KOPT-K1 (cell line): ENCODE data around the gene PLA2G4A.

Experiments
- H3K27ac ChIP-seq: fragments of 200-600 bp; sonication (generic); 2 replicates; pipeline ENCODE4 v1.5.1; 2016; ENCODE audit warnings: antibody characterized with exemption, mild to moderate bottlenecking, low read depth, low read length; ENCODE audit not compliant: poor library complexity, severe bottlenecking
- H3K36me3 ChIP-seq: fragments of 200-600 bp; sonication (generic); 2 replicates; pipeline ENCODE4 v1.5.1; 2017; ENCODE audit warnings: antibody characterized with exemption, mild to moderate bottlenecking, low read length, moderate library complexity; ENCODE audit not compliant: insufficient read depth
- H3K9me3 ChIP-seq: fragments of 200-600 bp; sonication (generic); 2 replicates; pipeline ENCODE4 v1.5.1; 2017; ENCODE audit warnings: antibody characterized with exemption, low read length, mild to moderate bottlenecking; ENCODE audit not compliant: insufficient read depth, poor library complexity, severe bottlenecking

PLA2G4A gene

GRCh38 chr1:186828611-186829454 lies at the start of gene PLA2G4A:
TSS of gene PLA2G4A (plus strand) at chr1:186828949. CDS start at chr1:186854355, 25,406 bp downstream.
- no peak within 1 kb of the TSS for H3K27ac ChIP-seq
- no peaks in the 10 kb centered on the region for H3K36me3 ChIP-seq

DNA sequence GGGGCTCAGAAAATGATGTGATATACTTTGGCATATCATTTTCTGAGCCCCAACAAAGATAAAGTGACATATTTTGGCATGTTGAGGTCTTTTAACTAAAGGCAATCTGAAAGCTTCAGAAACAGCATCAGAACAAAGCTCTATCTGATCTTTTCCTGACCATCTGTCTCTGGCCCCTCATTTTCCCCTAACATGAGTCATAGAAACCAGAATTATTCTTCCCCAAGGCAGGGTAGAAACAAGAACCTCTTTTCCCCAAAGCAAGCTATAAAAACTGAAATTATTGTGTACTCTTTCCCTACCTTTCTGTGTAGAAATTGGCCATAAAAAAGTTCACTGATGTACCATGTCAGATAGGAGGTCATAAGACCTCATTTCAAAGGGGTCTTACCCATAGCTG lies 48.7 kb upstream of the PLA2G4A start:
- H3K36me3 ChIP-seq: no peaks in the 10 kb centered on the region
- H3K27ac ChIP-seq: no peak overlapping the region
- no peaks in the 10 kb centered on the region for H3K9me3 ChIP-seq

More at GRCh38 chr1:186828611-186829454, at the start of gene PLA2G4A:
- no peaks in the 10 kb centered on the region for H3K9me3 ChIP-seq

- no peaks in the 10 kb centered on the region for H3K9me3 ChIP-seq
- no peaks in the 10 kb centered on the region for H3K36me3 ChIP-seq
- no peak overlapping the region for H3K27ac ChIP-seq
These were observed 47.0 kb upstream of the PLA2G4A start for GRCh38 chr1:186781730-186782129.

DNA sequence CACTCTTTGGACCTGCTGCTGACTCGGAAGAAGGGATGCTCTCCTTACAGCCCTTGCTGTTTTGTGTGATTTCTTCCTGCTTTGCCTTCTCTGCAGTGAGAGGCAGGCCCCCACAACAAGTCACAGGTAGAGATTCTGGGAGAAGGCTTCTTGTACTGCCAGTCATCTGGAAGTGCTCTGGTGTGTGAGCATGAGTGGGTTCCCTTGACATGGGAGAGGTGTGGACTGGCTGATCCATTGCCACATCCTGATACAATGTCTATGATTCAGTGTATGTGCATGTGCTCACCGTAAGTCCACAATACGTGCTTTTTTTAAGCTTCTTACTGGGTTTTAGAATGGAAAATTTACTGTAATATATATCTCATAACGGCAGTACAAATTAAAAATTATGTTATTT lies 46.0 kb upstream of the PLA2G4A start:
- no peaks in the 10 kb centered on the region for H3K9me3 ChIP-seq
- no peaks in the 10 kb centered on the region for H3K36me3 ChIP-seq
- no peak overlapping the region for H3K27ac ChIP-seq

DNA sequence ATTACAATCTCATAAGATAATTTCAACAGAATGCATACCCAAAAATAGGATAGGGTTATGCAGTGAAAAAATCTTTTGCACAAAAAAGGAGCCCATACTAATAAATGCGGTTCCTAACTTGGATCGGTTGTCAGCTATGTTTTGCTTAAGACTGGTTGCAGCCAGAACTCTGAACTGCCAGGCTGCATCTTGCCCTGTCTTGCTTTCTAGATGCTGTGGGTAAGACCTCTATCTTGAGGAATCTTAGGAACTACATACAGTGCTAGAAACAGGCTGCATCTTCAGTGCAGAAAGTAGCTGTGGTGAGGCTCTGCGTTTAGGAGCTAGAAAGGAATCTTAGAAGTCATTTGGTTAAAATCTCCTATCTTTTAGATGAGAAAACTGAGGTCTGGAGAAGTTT lies 45.6 kb upstream of the PLA2G4A start:
- no peaks in the 10 kb centered on the region for H3K36me3 ChIP-seq
- H3K9me3 ChIP-seq: no peaks in the 10 kb centered on the region
- H3K27ac ChIP-seq: no peak overlapping the region

GRCh38 chr1:186785503-186785902 lies 43.2 kb upstream of the PLA2G4A start:
- Histone ChIP-seq H3K36me3 (no peaks in the 10 kb centered on the region), H3K27ac (no peak overlapping the region), H3K9me3 (no peaks in the 10 kb centered on the region)

DNA sequence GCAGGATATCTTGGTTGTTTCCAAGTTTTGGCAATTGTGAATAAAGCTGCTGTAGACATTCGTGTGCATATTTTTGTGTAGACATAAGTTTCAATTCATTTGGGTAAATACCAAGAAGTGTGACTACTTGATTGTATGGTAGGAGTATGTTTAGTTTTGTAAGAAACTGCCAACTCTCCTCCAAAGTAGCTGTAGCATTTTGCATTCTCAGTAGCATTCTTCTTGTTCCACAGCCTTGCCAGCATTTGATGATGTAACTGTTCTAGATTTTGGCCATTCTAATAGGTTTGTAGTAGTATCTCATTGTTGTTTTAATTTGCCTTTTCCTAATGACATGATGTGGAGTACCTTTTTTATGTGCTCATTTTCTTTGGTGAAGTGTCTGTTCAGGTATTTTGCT lies 38.6 kb upstream of the PLA2G4A start:
- Histone ChIP-seq H3K9me3 (no peaks in the 10 kb centered on the region), H3K27ac (no peak overlapping the region), H3K36me3 (no peaks in the 10 kb centered on the region)

- no peak overlapping the region for H3K27ac ChIP-seq
- no peaks in the 10 kb centered on the region for H3K9me3 ChIP-seq
- no peaks in the 10 kb centered on the region for H3K36me3 ChIP-seq
These were observed 35.7 kb upstream of the PLA2G4A start for GRCh38 chr1:186792870-186793581.

GRCh38 chr1:186793582-186793927 lies 35.2 kb upstream of the PLA2G4A start:
- Histone ChIP-seq H3K9me3 (no peaks in the 10 kb centered on the region), H3K36me3 (no peaks in the 10 kb centered on the region), H3K27ac (no peak overlapping the region)

GRCh38 chr1:186798960-186799688 lies 29.6 kb upstream of the PLA2G4A start:
- Histone ChIP-seq H3K27ac (no peak overlapping the region), H3K9me3 (no peaks in the 10 kb centered on the region), H3K36me3 (no peaks in the 10 kb centered on the region)

DNA sequence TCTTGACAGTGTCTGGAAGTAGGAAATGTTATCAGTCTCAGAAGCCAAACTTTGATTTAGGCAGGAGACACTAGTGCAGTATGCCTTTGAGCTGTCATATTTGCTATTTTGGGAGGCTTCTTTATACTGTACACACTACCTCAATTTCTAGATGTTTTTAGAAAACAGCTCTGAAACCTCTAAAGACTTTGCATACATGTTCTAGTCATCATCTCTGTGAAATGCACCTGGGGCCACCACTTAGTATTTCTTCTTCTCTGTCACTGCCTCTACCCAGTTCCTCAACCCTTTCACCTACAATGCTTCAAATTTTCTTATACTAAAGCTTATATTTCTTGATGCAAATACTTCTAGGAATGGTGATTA lies 29.1 kb upstream of the PLA2G4A start:
- Histone ChIP-seq H3K27ac (no peak overlapping the region), H3K36me3 (no peaks in the 10 kb centered on the region), H3K9me3 (no peaks in the 10 kb centered on the region)

- Histone ChIP-seq H3K27ac (no peak overlapping the region), H3K9me3 (no peaks in the 10 kb centered on the region), H3K36me3 (no peaks in the 10 kb centered on the region)
These were observed 26.4 kb upstream of the PLA2G4A start for GRCh38 chr1:186802388-186802787.

DNA sequence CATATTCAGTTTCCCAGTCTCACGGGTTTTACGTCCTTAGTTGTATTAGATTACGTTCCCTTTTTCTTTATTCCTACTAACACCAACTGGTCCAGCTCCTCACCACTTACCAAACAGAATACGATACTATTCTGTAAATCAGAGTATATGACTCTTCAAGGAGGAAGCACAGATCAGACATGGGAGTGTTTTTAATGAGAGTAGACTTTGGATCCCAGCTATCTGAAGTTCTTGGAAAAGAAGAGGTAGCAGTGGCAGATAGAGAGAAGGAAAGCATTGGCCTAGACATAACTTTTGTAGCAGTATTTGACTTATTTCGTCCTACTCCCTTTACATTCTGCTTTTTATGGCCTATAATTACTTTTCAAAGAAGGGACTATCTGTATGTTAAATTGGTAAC lies 24.1 kb upstream of the PLA2G4A start:
- H3K36me3 ChIP-seq: no peaks in the 10 kb centered on the region

DNA sequence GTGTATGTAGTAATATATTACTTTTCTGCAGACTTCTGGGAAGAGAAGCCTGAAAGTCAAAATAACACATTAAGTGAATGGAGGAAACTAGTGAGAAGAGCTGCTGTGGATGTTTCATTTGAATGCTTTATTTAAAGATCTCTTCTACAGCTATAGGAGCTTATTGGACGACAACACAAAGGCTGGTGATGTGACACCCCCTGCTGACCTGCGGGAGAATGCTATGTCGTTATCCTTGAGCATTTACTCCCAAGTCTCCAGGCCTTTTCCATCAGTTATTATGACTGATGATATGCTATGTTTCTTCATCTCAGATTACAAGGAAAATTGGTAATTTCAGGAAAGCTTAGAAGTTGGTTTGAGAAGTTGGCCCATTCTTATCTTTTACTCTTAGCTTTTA lies 22.3 kb upstream of the PLA2G4A start:
- no peaks in the 10 kb centered on the region for H3K9me3 ChIP-seq
- H3K36me3 ChIP-seq: no peaks in the 10 kb centered on the region
- no peak overlapping the region for H3K27ac ChIP-seq

More for the DNA sequence above, 24.1 kb upstream of the PLA2G4A start:
- no peak overlapping the region for H3K27ac ChIP-seq
- H3K9me3 ChIP-seq: no peaks in the 10 kb centered on the region

- no peaks in the 10 kb centered on the region for H3K9me3 ChIP-seq
- H3K27ac ChIP-seq: no peak overlapping the region
- no peaks in the 10 kb centered on the region for H3K36me3 ChIP-seq
These were observed 21.6 kb upstream of the PLA2G4A start for GRCh38 chr1:186807163-186807562.
